Transverse colon (tissue), 4 donors: ENCODE measurements around the gene OSCAR. TPM values are rescaled to one million over a fixed set of nuclear protein-coding genes. Genes with fewer than 3 reads are reported as not detected.

Experiments
- DNase-seq: peaks from one replicate; pipeline ENCODE4 v3.0.0-alpha.2; 2019
- H3K27ac ChIP-seq, 4 donors: fragments of 200-600 bp; sonication (generic); 2 replicates each; pipeline ENCODE4 v1.5.1; 2016 to 2018; ENCODE audit warnings: inconsistent platforms in 4 of 4
- H3K27me3 ChIP-seq: fragments of 200-600 bp; sonication (generic); 2 replicates; pipeline ENCODE4 v1.5.1; 2017; ENCODE audit warnings: inconsistent platforms
- H3K36me3 ChIP-seq, 4 donors: fragments of 200-600 bp; sonication (generic); 2 replicates each; pipeline ENCODE4 v1.5.1; 2017 to 2019; ENCODE audit warnings: inconsistent platforms in 4 of 4
- H3K4me1 ChIP-seq, 4 donors: fragments of 200-600 bp; sonication (generic); 2 replicates each; pipeline ENCODE4 v1.5.1; 2017 to 2020; ENCODE audit warnings: inconsistent platforms in 4 of 4
- H3K4me3 ChIP-seq, 4 donors: fragments of 200-600 bp; sonication (generic); 1 replicate in 1 of 4; 2 replicates in 3 of 4; pipeline versions ENCODE4 v1.5.1 to v1.6.1; 2017 to 2019; ENCODE audit warnings: inconsistent platforms in 4 of 4
- H3K9me3 ChIP-seq, 2 donors: fragments of 200-600 bp; sonication (generic); 2 replicates each; pipeline ENCODE4 v1.5.1; 2017 to 2019; ENCODE audit warnings: inconsistent platforms in 2 of 2
- EP300 ChIP-seq: sonication (generic); formaldehyde crosslinking; IDR thresholded peaks from one replicate; pipeline ENCODE4 v1.6.1; 2017; ENCODE audit warnings: antibody characterized with exemption, low read depth
- POLR2A ChIP-seq: fragments of 450-650 bp; IDR thresholded peaks from one replicate; pipeline ENCODE4 v1.6.1; 2016; ENCODE audit warnings: antibody characterized with exemption, mild to moderate bottlenecking, moderate library complexity
- POLR2AphosphoS5 ChIP-seq, 3 donors: sonication (generic); formaldehyde crosslinking; IDR thresholded peaks; one replicate each; pipeline ENCODE4 v1.6.1; 2016; ENCODE audit warnings: antibody characterized with exemption in 3 of 3
- WGBS, 2 donors: methylation state at CpG; one replicate each; pipeline ENCODE4 v1.1.5; 2018; ENCODE audit warnings: low coverage in 1 of 2; 5-methylcytosine and 5-hydroxymethylcytosine counted together
- in situ Hi-C, 4 donors: fragments of 200-750 bp; cut with MboI; loops; one replicate each; pipeline versions ENCODE4 v1.15.0 to v1.15.1; 2017; ENCODE audit warnings: low sequenced_read_pairs in 3 of 4, low pct_ligation_motif_present in 1 of 4, low pct_unique_long_range_greater_than_20kb in 1 of 4
- intact Hi-C: fragments of 100-400 bp; cut with DNase I; formaldehyde crosslinking; loops from one replicate; pipeline ENCODE4 v1.15.1; 2023; ENCODE audit warnings: low total_unique reads
- total RNA-seq, 4 donors: library from RNA; depleted of rRNA; stranded (reverse); fragments of >200 nt; gene quantifications; one replicate each; pipeline ENCODE4 v1.1.0, GENCODE V29; 2016
- TF ChIP-seq, protein P1 (sequence below), 5 experiments: fragments of 200-600 bp in 3 of 5; fragments of 450-650 bp in 2 of 5; sonication (generic) in 3 of 5; IDR thresholded peaks; 1 replicate in 2 of 5; 2 replicates in 3 of 5; pipeline ENCODE4 v1.5.1; 2016 to 2017; ENCODE audit warnings: antibody characterized with exemption in 5 of 5, inconsistent platforms in 3 of 5, mild to moderate bottlenecking in 2 of 5, moderate library complexity in 1 of 5

OSCAR gene
- total RNA-seq, 4 donors from 2014 or later = 0.27 to 3.2 (median 0.75) TPM; not detected in 1

DNA sequence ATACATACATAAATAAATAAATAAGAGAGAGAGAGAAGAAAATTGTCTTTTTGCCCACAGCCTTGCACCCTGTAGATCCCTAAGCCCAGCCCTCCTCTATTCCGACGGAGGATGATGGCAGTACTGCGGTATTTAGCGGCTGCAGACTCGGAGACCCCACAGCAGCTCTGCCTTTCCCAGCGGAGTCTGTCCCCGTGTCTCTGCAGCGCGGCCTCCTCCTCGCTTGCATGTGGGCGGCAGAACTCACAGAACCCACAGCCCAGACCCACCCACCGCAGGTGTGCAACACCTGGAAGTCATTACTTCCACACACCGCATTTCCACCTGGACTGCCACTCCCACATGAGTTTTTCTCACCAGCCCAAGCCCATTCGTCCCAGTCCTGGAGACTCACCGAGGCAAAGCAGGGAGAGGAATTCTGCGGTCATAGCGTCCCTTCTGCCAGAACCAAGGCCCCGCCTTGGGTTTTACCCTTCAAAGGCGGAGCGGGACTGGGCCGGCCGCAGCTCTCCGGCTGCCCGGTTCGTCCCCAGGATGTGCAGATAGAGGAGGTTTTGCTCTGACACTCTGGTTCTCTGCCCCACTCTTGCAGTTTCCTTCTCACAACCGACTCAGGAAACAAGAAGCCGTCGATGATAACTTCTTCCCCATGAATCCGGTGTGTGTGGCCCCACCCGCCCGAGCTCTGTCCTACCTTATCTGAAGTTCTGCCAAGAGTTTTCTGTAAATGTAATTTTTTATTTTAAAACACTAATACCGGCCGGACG lies 37.1 kb downstream of the OSCAR start, which contains the start of gene VSTM1:
VSTM1 (minus strand) TSS at position 548 of the 767 bp plus-strand sequence; CDS start at position 428, 120 bp downstream.
- H3K27me3 ChIP-seq = no peaks in the 10 kb centered on the region
- no peaks in the 10 kb centered on the region for H3K36me3 ChIP-seq
- H3K4me3 ChIP-seq = no peak within 1 kb of the TSS
- in situ Hi-C loops = no loop called here
- no peaks in the 10 kb centered on the region for H3K9me3 ChIP-seq
- TF ChIP-seq POLR2A (no peak), POLR2AphosphoS5 (IDR thresholded peaks at IDR 0.05) (no peak), EP300 (no peak)
- TF ChIP-seq, protein P1, sequence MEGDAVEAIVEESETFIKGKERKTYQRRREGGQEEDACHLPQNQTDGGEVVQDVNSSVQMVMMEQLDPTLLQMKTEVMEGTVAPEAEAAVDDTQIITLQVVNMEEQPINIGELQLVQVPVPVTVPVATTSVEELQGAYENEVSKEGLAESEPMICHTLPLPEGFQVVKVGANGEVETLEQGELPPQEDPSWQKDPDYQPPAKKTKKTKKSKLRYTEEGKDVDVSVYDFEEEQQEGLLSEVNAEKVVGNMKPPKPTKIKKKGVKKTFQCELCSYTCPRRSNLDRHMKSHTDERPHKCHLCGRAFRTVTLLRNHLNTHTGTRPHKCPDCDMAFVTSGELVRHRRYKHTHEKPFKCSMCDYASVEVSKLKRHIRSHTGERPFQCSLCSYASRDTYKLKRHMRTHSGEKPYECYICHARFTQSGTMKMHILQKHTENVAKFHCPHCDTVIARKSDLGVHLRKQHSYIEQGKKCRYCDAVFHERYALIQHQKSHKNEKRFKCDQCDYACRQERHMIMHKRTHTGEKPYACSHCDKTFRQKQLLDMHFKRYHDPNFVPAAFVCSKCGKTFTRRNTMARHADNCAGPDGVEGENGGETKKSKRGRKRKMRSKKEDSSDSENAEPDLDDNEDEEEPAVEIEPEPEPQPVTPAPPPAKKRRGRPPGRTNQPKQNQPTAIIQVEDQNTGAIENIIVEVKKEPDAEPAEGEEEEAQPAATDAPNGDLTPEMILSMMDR (IDR thresholded peaks at IDR 0.05) = no peak
- no peak within 1 kb of the TSS for H3K27ac ChIP-seq
- 78 to 80% methylated on average over 10 to 34 of the region's 34 CpGs for WGBS, 2 donors
- DNase-seq = no peak
- H3K4me1 ChIP-seq = no peaks in the 10 kb centered on the region
- intact Hi-C loops = no loop called here

DNA sequence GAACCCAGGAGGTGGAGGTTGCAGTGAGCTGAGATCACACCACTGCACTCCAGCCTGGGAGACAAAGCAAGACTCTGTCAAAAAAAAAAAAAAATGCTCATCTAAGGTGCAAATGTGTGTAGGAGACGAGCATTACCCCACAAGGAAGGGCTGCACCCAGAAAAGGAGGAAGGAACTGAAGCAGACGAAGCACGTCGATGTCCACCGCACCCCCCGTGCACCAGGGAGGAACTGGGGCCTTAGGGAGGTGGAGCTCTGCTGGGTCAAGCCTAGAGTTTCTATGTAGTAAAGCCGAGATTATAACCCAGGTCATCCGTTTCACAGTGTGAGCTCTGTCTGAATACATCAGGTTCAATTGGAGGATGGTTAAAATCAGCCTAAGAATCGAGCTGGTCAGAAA lies 38.0 kb downstream of the OSCAR start:
- H3K4me3 ChIP-seq = no peak overlapping the region
- 53 to 61% methylated on average over 6 to 9 of the region's 9 CpGs for WGBS, 2 donors
- intact Hi-C loops (no loop called here), in situ Hi-C loops (no loop called here)
- no peak for TF ChIP-seq POLR2A
- TF ChIP-seq POLR2AphosphoS5 (IDR thresholded peaks at IDR 0.05) = no peak
- TF ChIP-seq EP300 = no peak
- TF ChIP-seq, protein P1 (IDR thresholded peaks at IDR 0.05) = no peak
- no peak for DNase-seq
- no peaks in the 10 kb centered on the region for H3K9me3 ChIP-seq
- H3K4me1 ChIP-seq = no peaks in the 10 kb centered on the region
- H3K27ac ChIP-seq = no peak overlapping the region
- no peaks in the 10 kb centered on the region for H3K36me3 ChIP-seq
- no peaks in the 10 kb centered on the region for H3K27me3 ChIP-seq

GRCh38 chr19:54047616-54048015 lies 53.0 kb downstream of the OSCAR start:
- H3K27ac ChIP-seq = no peak overlapping the region
- H3K4me3 ChIP-seq = no peak overlapping the region
- 79 to 84% methylated on average over 4 of the region's 4 CpGs for WGBS, 2 donors
- H3K36me3 ChIP-seq = no peaks in the 10 kb centered on the region
- no peaks in the 10 kb centered on the region for H3K4me1 ChIP-seq
- H3K27me3 ChIP-seq = peaks cover 20% of the 10 kb centered on the region
- no peaks in the 10 kb centered on the region for H3K9me3 ChIP-seq
- in situ Hi-C loops (loop anchor here in 3 of 4 donors (10.0 to 25.0 kb wide), 2 partner anchors 223 to 235 kb away; partner anchors contain the start of gene NLRP12 (in 3 of the 3)), intact Hi-C loops (no loop called here)
- no peak for TF ChIP-seq POLR2AphosphoS5 (IDR thresholded peaks at IDR 0.05)
- TF ChIP-seq POLR2A = no peak
- TF ChIP-seq EP300 = no peak
- TF ChIP-seq, protein P1 (IDR thresholded peaks at IDR 0.05) = no peak
- DNase-seq = no peak

DNA sequence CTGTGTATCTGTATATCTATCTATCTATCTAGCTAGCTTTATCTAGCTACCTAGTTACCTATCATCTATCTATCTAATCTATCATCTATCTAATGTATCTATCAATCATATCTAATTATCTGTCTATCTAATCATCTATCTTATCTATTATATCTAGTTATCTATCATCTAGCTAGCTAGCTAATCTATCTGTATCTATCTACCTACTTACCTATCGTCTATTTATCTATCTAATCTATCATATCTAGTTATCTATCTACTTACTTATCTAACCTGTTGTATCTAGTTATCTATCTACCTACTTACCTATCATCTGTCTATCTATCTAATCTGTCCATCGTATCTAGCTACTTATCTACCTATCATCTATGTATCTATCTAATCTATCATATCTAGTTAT lies 54.8 kb downstream of the OSCAR start:
- no peak overlapping the region for H3K4me3 ChIP-seq
- H3K27ac ChIP-seq = no peak overlapping the region
- H3K27me3 ChIP-seq = peaks cover 20% of the 10 kb centered on the region
- H3K36me3 ChIP-seq = no peaks in the 10 kb centered on the region
- WGBS, 2 donors = 74 to 78% methylated on average over 2 of the region's 2 CpGs
- DNase-seq = no peak
- H3K9me3 ChIP-seq = no peaks in the 10 kb centered on the region
- intact Hi-C loops (no loop called here), in situ Hi-C loops (loop anchor here in 3 of 4 donors (10.0 to 25.0 kb wide), 2 partner anchors 221 to 233 kb away; partner anchors contain the start of gene NLRP12 (in 3 of the 3))
- TF ChIP-seq, protein P1 (IDR thresholded peaks at IDR 0.05) = no peak
- TF ChIP-seq POLR2AphosphoS5 (IDR thresholded peaks at IDR 0.05) = no peak
- TF ChIP-seq POLR2A = no peak
- no peak for TF ChIP-seq EP300
- no peaks in the 10 kb centered on the region for H3K4me1 ChIP-seq

Other genes starting within 250 kb of the OSCAR start
- gene MYADM, start 232.9 kb downstream of the OSCAR start, total RNA-seq = 100 to 1,000 TPM in 2 of 4 donors, 10 to 100 TPM in 2; 33.3 to 222 (median 79.1) TPM
- under 1 TPM in 1 of 4 donors, not detected in 3; 0.32 TPM for gene PRKCG, start 218.6 kb downstream of the OSCAR start, total RNA-seq
- not detected for gene CACNG7, start 191.5 kb downstream of the OSCAR start, total RNA-seq
- gene CACNG8, start 137.9 kb downstream of the OSCAR start, total RNA-seq = not detected
- gene CACNG6, start 109.2 kb downstream of the OSCAR start, total RNA-seq = not detected
- gene VSTM1, start 36.9 kb downstream of the OSCAR start, total RNA-seq = not detected
- gene TARM1, start 19.4 kb downstream of the OSCAR start, total RNA-seq = not detected
- gene NDUFA3, start 2.1 kb upstream of the OSCAR start, total RNA-seq = 100 to 1,000 TPM in 2 of 4 donors, 10 to 100 TPM in 2; 25.4 to 316 (median 97.3) TPM
- 10 to 100 TPM in 3 of 4 donors, 1 to 10 TPM in 1; 9.8 to 25.8 (median 14.0) TPM for gene TFPT, start 14.9 kb upstream of the OSCAR start, total RNA-seq
- 10 to 100 TPM; 24.7 to 50.5 (median 34.9) TPM for gene PRPF31, start 15.0 kb upstream of the OSCAR start, total RNA-seq
- gene CNOT3, start 37.0 kb upstream of the OSCAR start, total RNA-seq = 10 to 100 TPM; 28.1 to 85.7 (median 32.1) TPM
- gene LENG1, start 58.9 kb upstream of the OSCAR start, total RNA-seq = 10 to 100 TPM in 1 of 4 donors, 1 to 10 TPM in 3; 3.4 to 11.1 (median 5.8) TPM
- 100 to 1,000 TPM in 3 of 4 donors, 10 to 100 TPM in 1; 91.5 to 386 (median 180) TPM for gene TMC4, start 72.4 kb upstream of the OSCAR start, total RNA-seq
- gene MBOAT7, start 88.8 kb upstream of the OSCAR start, total RNA-seq = 100 to 1,000 TPM; 180 to 249 (median 218) TPM
- gene TSEN34, start 90.5 kb upstream of the OSCAR start, total RNA-seq = 100 to 1,000 TPM in 1 of 4 donors, 10 to 100 TPM in 3; 62.0 to 138 (median 65.9) TPM
- gene RPS9, start 100.1 kb upstream of the OSCAR start, total RNA-seq = 1,000 to 10,000 TPM in 3 of 4 donors, 100 to 1,000 TPM in 1; 912 to 1,639 (median 1,317) TPM
- 1 to 10 TPM; 2.2 to 7.6 (median 4.6) TPM for gene LILRB3, start 122.2 kb upstream of the OSCAR start, total RNA-seq
- gene LILRA6, start 142.0 kb upstream of the OSCAR start, total RNA-seq = 1 to 10 TPM in 2 of 4 donors, under 1 TPM in 1, not detected in 1; 0.79 to 1.4 (median 1.1) TPM
- gene LILRB5, start 156.5 kb upstream of the OSCAR start, total RNA-seq = 10 to 100 TPM in 1 of 4 donors, 1 to 10 TPM in 3; 8.3 to 10.7 (median 9.1) TPM
- 1 to 10 TPM; 1.6 to 3.4 (median 2.1) TPM for gene LILRB2, start 180.3 kb upstream of the OSCAR start, total RNA-seq
- gene LILRA5, start 212.4 kb upstream of the OSCAR start, total RNA-seq = 1 to 10 TPM in 2 of 4 donors, not detected in 2; 1.6 TPM
- gene LILRA4, start 238.4 kb upstream of the OSCAR start, total RNA-seq = under 1 TPM in 2 of 4 donors, not detected in 2; 0.14 to 0.79 TPM